Measurements from ENCODE around the gene VARS2. TPM values are rescaled to one million over a fixed set of nuclear protein-coding genes. Genes with fewer than 3 reads are reported as not detected.

The VARS2 gene
- total and polyA plus RNA-seq, 2 donors from 2014 or later: 30.4 to 34.5 TPM

DNA sequence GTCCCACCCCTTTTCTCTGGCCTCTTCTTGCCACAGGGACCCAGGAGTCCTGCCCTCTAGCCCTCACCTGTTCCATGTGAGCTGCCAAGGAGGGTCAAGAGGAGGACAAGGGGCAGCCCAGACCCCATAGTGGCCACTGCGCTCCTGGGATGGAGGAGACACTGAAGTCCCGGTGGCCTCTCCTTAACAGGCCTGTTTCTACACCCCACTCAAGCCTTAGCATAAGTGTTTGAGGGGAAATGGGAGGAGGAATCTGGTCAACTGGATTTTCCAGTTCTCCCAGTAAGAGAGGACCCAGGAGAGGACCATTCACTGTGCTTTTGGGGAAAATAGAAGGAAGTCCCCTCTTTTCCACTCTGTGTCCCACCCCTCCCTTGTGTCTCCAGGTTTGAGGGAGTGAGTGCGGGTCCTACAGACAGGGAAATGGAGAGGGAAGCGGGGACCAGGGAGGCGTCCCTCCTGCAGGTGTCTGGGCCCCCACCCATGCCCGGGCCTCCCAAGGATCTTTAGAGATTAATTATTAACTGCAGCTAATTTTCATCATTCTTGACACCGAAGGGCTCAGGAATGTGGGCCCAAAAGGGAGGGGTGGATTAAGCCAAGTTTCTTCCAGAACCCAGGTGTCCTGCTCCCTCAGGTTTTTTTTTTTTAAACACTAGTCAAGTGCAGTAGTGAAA is 18.1 kb downstream of the VARS2 start, which contains the start of gene SFTA2:
Gene SFTA2 (minus strand): TSS at position 202 of the 677 bp plus-strand sequence. CDS start 74 bp downstream, at position 128.
- H3K4me1 ChIP-seq (ENCODE audit: control insufficient read depth in 2 of 3, insufficient read depth in 2 of 3, low read depth in 1 of 3, low read length in 3 of 3): peaks cover 0 to 8% (median 7%) of the 10 kb centered on the region in 3 donors
- H3K27ac ChIP-seq (ENCODE audit: low read depth in 2 of 2, low read length in 2 of 2): no peak within 1 kb of the TSS
- no peak within 1 kb of the TSS for H3K9ac ChIP-seq (ENCODE audit: low read length in 3 of 3)
- FAIRE-seq: no peak
- H3K9me3 ChIP-seq (ENCODE audit: control insufficient read depth in 2 of 3, insufficient read depth in 1 of 3, low read length in 3 of 3): peaks cover 0 to 8% (median 0%) of the 10 kb centered on the region in 3 donors
- no peak for DNase-seq
- H3K36me3 ChIP-seq (ENCODE audit: control insufficient read depth in 2 of 3, insufficient read depth in 3 of 3, low read length in 3 of 3): no peaks in the 10 kb centered on the region
- no peaks in the 10 kb centered on the region for H3K27me3 ChIP-seq (ENCODE audit: control insufficient read depth, insufficient read depth, low read length)
- TF ChIP-seq, protein P1, sequence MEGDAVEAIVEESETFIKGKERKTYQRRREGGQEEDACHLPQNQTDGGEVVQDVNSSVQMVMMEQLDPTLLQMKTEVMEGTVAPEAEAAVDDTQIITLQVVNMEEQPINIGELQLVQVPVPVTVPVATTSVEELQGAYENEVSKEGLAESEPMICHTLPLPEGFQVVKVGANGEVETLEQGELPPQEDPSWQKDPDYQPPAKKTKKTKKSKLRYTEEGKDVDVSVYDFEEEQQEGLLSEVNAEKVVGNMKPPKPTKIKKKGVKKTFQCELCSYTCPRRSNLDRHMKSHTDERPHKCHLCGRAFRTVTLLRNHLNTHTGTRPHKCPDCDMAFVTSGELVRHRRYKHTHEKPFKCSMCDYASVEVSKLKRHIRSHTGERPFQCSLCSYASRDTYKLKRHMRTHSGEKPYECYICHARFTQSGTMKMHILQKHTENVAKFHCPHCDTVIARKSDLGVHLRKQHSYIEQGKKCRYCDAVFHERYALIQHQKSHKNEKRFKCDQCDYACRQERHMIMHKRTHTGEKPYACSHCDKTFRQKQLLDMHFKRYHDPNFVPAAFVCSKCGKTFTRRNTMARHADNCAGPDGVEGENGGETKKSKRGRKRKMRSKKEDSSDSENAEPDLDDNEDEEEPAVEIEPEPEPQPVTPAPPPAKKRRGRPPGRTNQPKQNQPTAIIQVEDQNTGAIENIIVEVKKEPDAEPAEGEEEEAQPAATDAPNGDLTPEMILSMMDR (IDR thresholded peaks at IDR 0.05; ENCODE audit: borderline replicate concordance, extremely low read depth, insufficient read depth): no peak
- intact Hi-C loops (cut with DNase I): no loop called here
- H3K4me3 ChIP-seq (ENCODE audit: low read length in 3 of 3): no peak within 1 kb of the TSS

DNA sequence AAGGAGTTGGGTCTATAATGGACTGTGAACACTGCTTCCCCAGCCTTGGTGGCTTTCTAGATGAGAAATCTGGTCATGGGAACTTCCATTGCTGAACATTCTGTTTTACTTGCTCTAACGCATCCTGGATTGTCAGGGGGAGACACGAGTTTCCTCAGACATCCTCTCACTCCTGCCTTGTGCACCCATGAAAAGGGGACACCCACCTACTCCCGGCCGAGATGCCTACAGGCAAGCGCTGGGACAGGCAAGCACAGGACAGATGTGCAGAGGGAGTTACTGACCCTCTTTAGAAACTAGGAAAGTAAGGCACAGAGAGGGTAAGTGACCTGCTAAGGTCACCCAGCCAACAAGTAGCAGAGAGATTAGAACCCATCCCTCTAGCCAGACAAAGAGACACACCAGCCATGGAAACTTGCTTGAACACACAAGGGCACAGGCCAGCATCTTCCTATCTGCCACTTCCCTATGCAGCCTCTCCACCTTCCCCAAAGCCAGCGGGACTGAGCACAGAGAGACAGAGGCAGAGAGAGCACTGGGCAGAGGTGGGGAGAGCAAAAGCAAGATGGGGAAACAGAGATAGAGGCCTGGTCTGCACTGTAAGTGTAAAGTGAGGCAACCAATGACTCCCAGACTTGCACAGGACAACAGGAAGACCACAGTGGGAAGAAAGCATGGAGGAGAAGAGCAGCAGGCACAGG is 18.8 kb downstream of the VARS2 start:
- no peak for DNase-seq
- no peaks in the 10 kb centered on the region for H3K27me3 ChIP-seq (ENCODE audit: control insufficient read depth, insufficient read depth, low read length)
- TF ChIP-seq, protein P1 (IDR thresholded peaks at IDR 0.05; ENCODE audit: borderline replicate concordance, extremely low read depth, insufficient read depth): no peak
- no peak overlapping the region for H3K9ac ChIP-seq (ENCODE audit: low read length in 3 of 3)
- H3K4me3 ChIP-seq (ENCODE audit: low read length in 3 of 3): no peak overlapping the region
- intact Hi-C loops (cut with DNase I): no loop called here
- peaks cover 0 to 8% (median 7%) of the 10 kb centered on the region in 3 donors for H3K4me1 ChIP-seq (ENCODE audit: control insufficient read depth in 2 of 3, insufficient read depth in 2 of 3, low read depth in 1 of 3, low read length in 3 of 3)
- peaks cover 0 to 8% (median 0%) of the 10 kb centered on the region in 3 donors for H3K9me3 ChIP-seq (ENCODE audit: control insufficient read depth in 2 of 3, insufficient read depth in 1 of 3, low read length in 3 of 3)
- no peak overlapping the region for H3K27ac ChIP-seq (ENCODE audit: low read depth in 2 of 2, low read length in 2 of 2)
- FAIRE-seq: no peak
- H3K36me3 ChIP-seq (ENCODE audit: control insufficient read depth in 2 of 3, insufficient read depth in 3 of 3, low read length in 3 of 3): no peaks in the 10 kb centered on the region

DNA sequence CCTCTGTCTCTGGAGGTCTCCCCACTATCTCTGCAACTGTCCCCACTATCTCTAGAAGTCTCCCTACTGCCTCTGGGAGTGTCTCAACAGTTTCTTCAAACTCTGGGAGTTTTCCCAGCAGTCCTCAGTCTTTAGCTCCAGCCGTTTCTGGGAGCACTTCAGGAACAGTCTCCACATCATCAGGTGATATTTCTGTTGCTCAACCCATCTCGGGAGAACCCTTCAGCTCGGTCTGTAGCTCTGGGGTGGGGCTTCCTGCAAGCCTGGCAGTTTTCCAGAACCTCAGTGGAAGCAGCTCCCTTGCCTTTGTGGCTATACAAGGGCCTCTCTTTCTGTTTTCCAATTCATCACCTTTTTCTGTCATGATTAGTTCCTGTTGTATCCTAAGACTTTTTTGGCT is 21.0 kb downstream of the VARS2 start:
- intact Hi-C loops (cut with DNase I): no loop called here
- H3K9me3 ChIP-seq (ENCODE audit: control insufficient read depth in 2 of 3, insufficient read depth in 1 of 3, low read length in 3 of 3): no peaks in the 10 kb centered on the region
- DNase-seq: no peak
- no peak for FAIRE-seq
- H3K27ac ChIP-seq (ENCODE audit: low read depth in 2 of 2, low read length in 2 of 2): no peak overlapping the region
- no peaks in the 10 kb centered on the region for H3K36me3 ChIP-seq (ENCODE audit: control insufficient read depth in 2 of 3, insufficient read depth in 3 of 3, low read length in 3 of 3)
- peaks cover 0 to 8% (median 7%) of the 10 kb centered on the region in 3 donors for H3K4me1 ChIP-seq (ENCODE audit: control insufficient read depth in 2 of 3, insufficient read depth in 2 of 3, low read depth in 1 of 3, low read length in 3 of 3)
- no peak overlapping the region for H3K9ac ChIP-seq (ENCODE audit: low read length in 3 of 3)
- TF ChIP-seq, protein P1 (IDR thresholded peaks at IDR 0.05; ENCODE audit: borderline replicate concordance, extremely low read depth, insufficient read depth): no peak
- H3K27me3 ChIP-seq (ENCODE audit: control insufficient read depth, insufficient read depth, low read length): no peaks in the 10 kb centered on the region
- no peak overlapping the region for H3K4me3 ChIP-seq (ENCODE audit: low read length in 3 of 3)

Measured in kidney (tissue), 14 donors.